GM21447 (cell line): ENCODE results near the gene EOLA1.
"Not testable (repeated sequence)": the region's sequence is repeated elsewhere in the genome, so short reads cannot be mapped to it uniquely, and the experiment has no call there.

Experiments used
- ATAC-seq: cut with Tn5 transposase; IDR thresholded peaks from one replicate; pipeline ENCODE4 v1.9.1; 2021; ENCODE audit not compliant: unreplicated experiment

The EOLA1 gene

DNA sequence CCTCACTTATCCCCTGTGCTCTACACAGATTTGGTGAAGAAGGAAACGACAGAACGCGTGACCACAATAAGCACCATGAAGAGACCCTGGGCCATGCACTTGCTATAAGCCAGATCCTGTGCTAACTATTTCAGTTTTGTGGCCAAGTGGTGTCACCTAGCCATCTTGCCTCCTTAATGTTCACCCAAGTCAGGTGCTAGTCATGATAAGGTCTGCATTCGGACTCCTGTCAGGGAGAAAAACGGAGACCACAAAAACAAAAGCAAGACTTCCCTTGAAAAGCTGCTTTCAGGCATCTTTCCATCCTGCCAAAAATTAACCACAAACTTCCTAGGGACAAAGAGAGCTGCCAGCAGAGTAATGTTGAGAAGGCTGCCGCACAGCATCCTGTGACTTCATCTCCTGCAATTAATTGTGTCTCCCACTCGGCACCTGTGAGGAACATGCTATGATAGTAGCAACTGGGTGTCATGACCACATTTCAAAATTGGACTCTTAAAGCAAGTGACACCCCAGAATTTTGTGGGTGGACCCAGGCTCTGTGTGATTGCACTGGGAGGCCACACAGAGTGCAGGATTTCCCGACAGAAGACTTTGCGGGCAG, 26.9 kb upstream of the EOLA1 start:
- no peak for ATAC-seq

DNA sequence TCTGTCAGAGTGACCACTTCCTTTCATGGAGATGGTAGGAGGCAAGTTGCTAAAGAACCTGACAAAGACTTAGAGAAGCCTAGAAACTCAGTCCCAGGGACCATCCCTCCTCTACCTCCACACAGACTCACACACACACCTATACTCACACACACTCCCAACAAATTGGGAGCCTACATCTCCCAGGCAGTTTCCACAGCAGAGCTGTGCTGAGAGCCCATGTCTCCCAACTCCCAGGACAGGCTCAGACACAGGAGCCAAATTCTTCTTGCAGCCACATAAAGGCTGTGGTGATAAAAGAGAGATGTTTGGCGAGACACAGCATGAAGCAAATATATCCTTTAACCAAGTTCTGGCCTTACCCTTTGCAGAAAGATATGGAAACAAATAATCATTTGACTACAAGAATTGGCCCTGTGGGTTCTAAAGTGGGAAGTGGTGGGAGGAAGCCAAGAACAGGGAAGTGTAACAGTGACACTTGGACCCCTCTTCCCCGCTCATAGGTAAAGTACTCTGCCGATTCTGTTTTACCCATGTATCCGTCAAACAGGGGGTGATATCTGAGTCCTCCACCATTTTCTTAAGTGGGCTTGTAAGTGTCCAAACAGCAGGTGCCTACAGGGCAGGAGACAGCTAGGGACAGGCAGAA, 24.7 kb upstream of the EOLA1 start:
- ATAC-seq: no peak

DNA sequence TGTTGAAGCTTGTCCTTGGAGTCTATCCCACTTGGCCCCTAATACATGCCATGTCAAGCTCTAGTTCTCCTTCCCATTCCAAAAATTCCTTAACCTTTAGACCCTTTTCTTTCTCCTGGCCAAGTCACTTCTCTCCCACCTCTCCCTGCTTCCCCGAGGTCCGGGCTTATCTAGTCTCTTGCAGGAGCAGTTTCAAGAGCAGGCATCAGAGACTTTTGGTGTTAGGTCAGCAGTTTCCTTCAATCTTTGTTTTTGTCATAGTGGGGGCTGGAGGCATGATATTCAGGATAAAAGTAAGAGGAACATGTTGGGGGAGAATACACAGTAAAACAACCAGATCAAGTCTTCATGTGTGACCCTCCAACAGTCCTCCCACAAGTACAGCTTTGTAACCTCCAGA, 24.2 kb upstream of the EOLA1 start:
- ATAC-seq: no peak

DNA sequence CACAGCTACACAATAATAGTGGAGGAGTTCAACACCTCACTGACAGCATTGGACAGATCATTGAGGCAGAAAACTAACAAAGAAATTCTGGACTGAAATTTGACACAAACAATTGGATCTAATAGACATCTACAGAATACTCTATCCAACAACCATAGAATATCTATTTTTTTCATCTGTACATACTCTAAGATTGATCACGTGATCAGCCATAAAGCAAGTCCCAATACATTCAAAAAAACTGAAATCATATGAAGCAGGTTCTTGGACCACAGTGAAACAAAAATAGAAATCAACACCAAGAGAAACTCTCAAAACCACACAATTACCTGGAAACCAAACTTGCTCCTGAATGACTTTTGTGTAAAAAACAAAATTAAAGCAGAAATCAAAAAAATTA, 23.5 kb upstream of the EOLA1 start:
- no peak for ATAC-seq

DNA sequence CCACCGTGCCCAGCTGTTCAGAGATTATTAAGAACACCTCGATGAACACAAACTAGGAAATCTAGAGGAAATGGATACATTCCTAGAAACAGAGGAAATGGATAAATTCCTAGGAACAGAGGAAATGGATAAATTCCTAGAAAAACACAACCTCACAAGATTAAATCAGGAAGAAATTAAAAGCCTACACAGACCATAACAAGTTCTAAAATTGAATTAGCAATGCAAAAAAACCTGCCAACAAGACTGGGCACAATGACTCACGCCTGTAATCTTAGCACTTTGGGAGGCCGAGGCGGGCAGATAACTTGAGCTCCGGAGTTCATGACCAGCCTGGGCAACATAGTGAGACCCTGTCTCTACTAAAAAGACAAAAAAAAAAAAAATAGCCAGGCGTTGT, 22.6 kb upstream of the EOLA1 start:
- no peak for ATAC-seq

DNA sequence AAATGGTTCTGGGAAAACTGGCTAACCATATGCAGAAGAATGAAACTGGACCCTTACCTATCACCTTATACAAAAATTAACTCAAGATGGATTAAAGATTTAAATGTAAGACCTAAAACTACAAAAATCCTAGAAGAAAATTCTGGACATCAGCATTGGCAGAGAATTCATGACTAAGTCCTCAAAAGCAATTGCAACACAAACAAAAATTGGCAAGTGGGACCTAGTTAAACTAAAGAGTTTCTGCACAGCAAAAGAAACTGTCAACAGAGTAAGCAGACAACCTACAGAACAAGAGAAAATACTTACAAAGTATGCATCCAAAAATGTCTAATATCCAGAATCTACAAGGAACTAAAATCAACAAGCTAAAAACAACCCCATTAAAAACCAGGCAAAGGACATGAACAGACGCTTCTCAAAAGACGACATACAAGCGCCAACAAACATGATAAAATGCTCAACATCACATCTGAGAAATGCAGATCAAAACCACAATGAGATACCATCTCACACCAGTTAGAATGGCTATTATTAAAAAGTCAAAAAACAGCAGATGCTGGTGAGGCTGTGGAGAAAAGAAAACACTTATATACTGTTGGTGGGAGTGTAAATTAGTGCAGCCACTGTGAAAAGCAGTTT, 20.1 kb upstream of the EOLA1 start:
- not testable (repeated sequence) for ATAC-seq

DNA sequence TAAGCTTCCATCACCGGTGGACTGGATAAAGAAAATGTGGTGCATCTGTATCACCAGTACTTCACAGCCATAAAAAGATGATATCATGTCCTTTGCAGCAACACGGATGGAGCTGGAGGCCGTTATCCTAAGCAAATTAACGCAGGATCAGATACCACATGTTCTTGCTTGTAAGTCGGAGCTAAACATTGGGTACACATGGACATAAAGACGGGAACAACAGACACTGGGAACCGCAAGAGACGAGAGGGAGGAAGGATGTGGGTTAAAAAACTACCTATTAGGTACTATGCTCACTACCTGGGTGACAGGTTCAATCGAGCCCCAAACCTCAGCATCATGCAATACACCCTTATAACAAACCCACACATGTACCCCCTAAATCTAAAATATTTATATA, 19.4 kb upstream of the EOLA1 start:
- ATAC-seq: no peak

DNA sequence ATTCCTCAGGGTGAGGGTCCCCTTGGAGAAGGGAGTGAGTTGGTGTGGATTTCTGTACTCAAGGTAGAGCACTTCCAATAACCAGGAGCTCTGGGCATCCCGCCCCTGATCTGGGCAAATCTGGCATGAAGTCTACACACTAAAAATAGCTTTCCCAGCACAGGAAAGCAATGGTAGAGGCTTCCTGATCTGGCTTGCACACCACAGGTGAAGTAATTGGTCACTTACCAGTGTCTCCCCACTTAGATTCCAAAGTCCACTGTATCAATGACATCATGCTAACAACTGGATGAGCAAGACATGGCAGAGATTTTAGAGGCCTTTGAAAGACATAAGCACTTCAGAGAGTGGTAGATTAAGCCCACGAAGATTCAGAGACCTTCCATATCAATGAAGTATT, 17.9 kb upstream of the EOLA1 start:
- no peak for ATAC-seq

DNA sequence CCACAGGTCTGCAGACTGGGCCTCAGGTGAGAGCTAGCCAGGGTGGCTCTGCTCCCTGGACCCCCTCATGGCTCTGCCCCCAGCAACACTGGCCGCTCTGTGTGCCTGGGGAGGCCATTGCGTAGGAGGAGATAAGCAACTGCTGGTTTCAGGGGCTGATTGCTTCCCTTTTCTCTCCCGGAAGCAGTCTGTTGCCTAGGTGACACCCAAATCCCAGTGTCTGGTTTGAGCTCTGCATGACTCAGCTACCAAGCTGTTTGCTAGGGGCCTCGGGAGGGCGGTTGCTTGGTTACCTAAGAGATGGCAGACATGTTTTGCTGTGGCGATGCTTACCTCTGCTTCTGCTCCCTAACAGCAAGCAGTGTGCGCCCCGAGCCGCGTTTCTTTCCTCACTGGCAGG, 15.4 kb upstream of the EOLA1 start:
- peak; percentile 91 for ATAC-seq

DNA sequence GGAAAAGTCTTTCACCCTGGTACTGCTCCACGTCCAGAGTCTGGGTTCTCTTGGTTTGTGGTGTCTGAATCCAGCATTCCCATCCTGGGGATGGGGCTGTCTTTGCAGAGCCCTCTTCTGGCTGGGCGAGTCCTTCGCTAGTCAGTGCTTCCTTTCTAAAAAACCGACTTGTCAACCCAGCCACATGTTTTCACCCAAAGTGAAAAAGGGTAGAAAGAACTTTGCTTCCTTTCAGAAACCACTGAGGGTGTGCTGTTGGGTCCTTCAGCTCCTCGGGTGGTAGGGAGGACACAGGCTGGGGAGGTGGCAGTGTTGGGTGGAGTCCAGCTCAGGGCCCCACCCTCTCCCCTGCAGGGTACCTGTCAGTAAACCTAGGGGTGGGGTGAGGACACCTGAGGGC, 14.9 kb upstream of the EOLA1 start:
- peak; percentile 60 for ATAC-seq

DNA sequence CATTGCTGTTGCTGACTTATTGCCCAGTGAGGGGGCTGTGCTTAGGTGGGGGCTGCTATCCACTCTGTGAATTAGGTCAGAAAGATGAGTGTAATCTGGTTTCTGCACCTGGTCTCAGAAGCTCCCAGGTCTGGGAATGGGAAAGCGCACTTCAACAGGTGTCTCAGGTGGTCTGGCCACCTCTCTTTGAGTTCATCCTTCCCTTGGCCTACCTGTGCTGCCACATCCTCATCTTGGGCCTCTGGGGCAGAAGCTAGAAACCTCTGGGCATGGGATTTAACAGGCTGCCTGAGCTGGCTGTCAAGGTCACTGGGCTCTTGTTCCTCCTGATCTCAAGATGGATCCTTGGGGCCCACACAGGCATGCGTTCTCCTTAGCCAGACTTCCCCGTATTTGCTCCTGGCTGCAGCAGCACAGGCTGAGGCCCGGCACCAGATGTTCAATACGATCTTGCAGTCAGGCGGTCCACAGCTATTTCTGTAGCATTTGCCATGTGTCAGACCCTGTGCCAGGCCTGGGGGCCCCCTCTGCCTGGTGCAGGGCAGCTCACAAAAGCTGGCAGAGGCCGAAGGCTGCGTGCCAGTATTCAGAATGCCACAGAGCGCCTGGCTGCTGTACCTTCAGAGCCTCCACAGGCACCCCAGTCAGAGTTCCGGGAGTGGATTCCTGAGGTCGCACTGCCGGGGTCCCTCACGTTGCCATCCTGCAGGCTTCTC, 14.3 kb upstream of the EOLA1 start:
- ATAC-seq: not testable (repeated sequence)

DNA sequence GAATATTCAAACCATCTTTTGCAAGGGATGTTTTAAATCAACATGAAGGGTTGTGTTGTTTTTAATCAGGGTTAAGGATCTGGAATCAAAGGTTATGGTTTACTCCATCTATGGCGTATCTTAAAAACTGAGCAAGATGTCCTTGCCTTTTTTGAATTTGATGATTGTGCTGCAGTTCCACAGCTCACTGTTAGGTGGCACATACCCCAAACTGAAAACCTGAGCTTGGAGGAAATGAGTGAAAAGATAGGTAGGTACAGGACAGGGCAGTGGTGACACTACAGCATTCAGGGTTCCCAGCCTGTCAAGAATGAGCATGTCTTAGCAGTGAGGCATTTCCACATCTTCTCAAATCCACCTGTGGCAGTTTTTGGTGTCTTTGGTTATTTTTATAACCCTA, 13.1 kb upstream of the EOLA1 start:
- ATAC-seq: no peak

DNA sequence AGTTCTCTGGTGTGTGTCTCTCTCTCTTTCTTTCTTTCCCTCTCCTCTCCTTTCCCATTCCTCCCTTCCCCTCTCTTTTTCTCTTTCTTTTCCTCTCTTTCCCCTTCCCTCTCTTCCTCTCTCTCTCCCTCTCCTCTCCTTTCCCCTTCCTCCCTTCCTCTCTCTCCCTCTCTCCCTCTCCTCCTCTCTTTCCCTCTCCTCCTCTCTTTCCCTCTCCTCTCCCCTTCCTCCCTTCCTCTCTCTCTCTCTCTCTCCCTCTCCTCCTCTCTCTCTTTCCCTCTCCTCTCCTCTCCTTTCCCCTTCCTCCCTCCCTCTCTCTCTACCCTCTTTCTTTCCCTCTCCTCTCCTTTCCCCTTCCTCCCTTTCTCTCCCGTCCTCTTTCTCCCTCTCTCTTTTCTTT, 12.4 kb upstream of the EOLA1 start:
- no peak for ATAC-seq

DNA sequence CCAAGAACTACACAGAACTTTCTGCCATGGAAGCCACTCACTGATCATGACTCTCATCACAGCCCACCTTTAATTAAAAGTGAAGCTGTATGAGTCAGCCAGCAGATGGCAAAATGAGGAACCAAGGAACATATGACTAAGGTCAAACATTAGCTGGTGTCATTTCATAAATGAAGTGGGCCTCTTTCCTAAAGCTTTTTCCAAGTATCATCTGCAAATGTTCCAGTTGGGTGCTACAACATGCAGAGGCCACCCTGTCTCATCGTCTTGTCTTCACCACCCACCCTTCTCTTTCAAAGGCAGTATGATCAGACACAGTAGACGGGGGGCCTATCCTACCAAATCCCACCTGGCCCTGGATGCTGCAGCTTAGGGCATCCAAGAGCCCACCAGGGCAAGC, 9.2 kb upstream of the EOLA1 start:
- ATAC-seq: peak; percentile 68

DNA sequence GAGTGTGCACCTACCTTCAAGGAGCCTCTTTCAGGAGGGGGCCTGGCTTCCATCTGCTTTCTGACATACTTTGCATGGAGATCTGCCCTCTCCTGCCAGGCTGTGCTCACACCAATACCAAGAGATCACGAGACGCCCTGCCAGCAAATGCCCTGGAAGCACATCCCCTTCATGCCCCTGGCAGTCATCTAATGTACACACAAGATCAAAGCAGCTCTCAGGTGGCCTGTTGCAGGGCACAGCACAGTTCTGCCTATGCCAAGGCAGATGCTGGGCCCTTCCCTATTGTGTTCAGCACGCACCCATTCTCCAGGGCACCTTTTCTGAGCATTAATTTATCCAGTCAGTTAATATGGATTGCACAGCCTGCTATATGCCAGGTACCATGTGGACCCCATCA, 7.9 kb upstream of the EOLA1 start:
- not testable (repeated sequence) for ATAC-seq

DNA sequence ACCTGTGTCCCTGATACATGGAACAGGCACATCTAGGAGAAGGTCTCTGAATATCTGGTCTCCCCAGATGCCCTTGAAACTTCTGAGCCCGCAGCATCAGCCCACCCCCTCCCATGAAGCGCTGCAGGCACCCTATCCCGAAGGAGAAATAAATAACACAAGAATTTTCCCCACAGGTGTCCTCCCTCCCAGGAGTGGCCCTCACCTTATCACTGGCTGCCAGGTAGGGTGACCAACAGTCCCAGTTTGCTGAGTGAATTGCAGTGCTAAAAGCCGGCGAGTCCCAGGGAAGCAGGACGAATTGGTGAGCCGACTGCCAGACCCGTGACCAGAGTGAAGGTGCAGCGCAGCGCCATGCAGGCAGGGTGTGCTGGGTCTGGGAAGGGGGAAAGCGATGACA, 6.8 kb upstream of the EOLA1 start:
- not testable (repeated sequence) for ATAC-seq

DNA sequence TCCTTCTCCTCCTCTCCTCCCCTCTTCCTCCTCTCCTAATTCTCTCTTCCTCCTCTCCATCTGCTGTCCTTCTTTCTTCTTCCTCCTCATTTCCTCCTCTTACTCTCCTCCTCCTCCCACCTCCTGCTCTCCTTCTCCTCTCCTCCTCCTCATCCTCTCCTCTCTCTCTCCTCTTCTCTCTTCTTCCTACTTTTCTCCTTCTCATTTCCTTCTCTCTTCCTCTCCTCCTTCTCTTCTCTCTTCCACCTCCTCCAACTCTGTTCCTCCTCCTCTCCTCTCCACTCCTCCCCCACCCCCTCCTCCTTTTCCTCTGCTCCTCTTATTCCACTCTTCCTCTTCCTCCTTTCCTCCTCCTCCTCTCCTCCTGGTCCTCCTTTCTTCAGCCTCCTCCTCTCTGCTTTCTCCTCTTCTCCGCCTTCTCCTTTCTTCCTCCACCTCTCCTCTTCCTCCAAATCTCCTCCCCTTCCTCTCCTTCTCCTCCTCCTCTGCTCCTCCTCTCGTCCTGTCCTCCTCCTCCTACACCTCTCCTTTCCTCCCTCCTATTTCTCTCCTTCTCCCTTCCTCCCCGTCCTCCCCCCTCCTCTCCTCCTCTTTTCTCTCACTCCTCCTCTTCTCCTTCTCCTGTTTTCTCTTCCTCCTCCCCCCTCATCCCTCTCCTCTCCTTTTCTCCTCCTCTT, 5.7 kb upstream of the EOLA1 start:
- ATAC-seq: not testable (repeated sequence)

DNA sequence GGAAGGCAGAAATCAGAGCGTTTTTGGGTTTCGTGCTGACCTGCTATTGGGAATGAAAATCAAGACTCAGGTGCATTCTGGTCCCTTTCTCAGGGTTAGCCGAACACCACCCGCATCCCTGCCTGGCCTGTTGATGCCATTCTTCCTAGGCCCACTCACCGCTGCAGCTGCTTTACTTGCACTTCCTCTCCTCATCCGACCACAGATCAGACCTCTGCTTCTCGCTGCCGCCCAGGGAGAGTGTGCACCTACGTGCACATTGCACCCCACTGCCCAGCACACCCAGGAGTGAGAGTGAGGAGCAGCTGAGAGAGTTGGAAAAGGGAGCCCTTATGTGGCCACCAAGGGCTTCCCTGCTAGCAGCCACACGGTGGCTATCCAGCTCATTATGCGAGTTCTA, 3.3 kb upstream of the EOLA1 start:
- not testable (repeated sequence) for ATAC-seq

DNA sequence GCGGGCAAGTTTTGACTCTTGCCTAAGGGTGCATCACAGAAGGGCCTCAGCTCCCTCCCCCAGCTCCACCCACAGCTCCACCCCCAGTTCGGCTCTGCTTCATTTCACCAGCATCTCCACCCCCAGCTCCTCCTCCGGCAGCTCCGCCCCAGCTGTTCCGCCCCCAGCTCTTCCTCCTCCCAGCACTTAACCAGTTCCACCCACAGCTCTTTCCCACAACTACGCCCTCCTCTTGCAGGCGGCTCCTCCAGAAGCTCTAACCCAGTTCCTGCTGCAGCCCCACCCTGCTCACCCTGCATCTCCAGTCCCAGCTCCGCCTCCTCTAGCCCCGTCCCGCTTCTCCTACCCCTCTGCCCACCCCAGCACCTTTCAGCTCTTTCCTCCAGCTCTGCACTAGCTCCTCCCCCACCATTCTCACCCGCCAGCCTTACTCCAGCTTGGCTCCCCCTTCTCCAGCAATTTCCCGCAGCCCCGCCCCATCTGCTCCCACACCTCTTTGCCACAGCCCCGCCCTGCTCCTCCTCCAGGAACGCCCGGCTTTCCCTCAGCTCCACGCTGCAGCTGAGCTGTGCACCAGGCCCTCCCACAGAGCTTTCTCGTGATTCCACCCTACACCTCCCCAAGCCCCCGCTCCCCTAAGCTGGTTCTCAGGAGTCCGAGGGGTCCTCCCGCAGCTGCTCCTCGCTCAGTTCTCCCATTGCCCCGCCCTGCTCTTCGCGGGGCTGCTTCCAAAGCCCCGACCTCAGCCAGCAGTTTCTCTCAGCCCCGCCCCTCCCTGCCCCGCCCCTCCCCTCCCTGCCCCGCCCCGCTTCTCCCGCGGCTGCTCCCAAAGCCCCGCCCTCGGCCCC, 1.3 kb upstream of the EOLA1 start:
- peak; percentile 47 for ATAC-seq

DNA sequence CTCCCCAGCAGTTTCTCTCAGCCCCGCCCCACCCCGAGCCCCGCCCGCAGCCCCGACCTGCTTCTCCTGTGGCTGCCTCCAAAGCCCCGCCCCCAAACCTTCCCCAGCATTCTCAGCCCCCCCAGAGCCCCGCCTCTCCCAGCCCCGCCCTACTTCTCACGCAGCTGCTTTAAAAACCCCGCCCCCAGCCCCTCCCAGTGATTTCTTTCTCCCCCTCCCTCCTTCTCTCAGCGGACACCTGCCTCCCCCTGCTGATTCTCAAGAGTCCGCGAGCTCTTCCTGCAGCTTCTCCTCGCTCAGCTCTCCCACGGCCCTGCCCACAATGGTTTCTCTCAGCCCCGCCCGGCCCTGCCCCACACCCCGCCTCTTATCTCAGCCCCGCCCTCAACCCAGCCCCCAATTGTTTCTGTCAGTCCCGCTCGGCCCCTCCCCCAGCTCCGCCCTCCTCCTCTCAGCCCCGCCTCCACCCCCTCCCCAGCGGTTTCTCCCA, 636 bp upstream of the EOLA1 start:
- no peak for ATAC-seq
